NB4 (cell line): ENCODE results near the gene LAD1.

Experiments
- MYC ChIP-seq: IDR thresholded peaks from 2 replicates; pipeline ENCODE4 v1.6.1; 2011; ENCODE audit warnings: low read depth, low read length
- POLR2A ChIP-seq: IDR thresholded peaks from 2 replicates; pipeline ENCODE4 v1.6.1; 2011; ENCODE audit warnings: mild to moderate bottlenecking; ENCODE audit not compliant: insufficient read length; ENCODE audit errors: extremely low read depth
- TF ChIP-seq, protein P1 (sequence below): IDR thresholded peaks from one replicate; pipeline ENCODE4 v1.5.1; 2012; ENCODE audit warnings: low read depth, low read length
- TF ChIP-seq, protein P2 (sequence below): IDR thresholded peaks from 2 replicates; pipeline ENCODE4 v1.6.1; 2011; ENCODE audit warnings: low read depth, low read length

DNA sequence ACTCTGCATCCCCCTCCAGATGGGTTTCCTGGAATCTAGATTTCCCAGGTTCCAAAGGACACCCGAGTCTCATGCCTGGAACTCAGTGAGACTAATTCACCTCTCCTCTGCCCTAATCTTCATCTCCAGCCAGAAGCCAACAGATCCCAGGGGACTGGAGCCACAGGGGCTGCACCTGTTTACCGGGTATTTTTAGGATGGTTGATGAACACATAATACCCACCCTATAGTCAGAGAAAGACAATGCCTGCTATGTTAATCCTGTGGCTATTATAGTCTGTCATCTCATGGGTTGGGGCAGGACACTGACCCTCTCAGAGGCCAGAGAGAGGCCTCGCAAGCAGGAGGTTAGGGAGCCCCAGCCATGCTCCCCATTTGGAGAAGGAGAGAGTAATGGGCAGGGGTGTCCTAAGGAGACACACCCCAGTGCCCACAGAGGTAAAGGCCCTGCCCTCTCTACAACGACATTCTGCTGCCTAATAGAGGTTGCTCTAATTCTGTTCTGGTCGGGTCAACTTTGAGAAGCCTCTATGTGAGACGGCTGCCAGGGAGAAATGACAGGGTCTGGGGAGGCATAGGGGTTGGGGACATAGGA lies 23.4 kb upstream of the LAD1 start:
- TF ChIP-seq, protein P1, sequence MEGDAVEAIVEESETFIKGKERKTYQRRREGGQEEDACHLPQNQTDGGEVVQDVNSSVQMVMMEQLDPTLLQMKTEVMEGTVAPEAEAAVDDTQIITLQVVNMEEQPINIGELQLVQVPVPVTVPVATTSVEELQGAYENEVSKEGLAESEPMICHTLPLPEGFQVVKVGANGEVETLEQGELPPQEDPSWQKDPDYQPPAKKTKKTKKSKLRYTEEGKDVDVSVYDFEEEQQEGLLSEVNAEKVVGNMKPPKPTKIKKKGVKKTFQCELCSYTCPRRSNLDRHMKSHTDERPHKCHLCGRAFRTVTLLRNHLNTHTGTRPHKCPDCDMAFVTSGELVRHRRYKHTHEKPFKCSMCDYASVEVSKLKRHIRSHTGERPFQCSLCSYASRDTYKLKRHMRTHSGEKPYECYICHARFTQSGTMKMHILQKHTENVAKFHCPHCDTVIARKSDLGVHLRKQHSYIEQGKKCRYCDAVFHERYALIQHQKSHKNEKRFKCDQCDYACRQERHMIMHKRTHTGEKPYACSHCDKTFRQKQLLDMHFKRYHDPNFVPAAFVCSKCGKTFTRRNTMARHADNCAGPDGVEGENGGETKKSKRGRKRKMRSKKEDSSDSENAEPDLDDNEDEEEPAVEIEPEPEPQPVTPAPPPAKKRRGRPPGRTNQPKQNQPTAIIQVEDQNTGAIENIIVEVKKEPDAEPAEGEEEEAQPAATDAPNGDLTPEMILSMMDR, result no peak
- TF ChIP-seq POLR2A (no peak), MYC (no peak)
- TF ChIP-seq, protein P2, sequence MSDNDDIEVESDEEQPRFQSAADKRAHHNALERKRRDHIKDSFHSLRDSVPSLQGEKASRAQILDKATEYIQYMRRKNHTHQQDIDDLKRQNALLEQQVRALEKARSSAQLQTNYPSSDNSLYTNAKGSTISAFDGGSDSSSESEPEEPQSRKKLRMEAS, result no peak
